Kidney (tissue), 14 donors: ENCODE results near the gene SKAP2. TPM values are rescaled to one million over a fixed set of nuclear protein-coding genes. Genes with fewer than 3 reads are reported as not detected.

ENCODE experiments used
- DNase-seq, 5 donors: peaks; one replicate each; pipeline ENCODE4 v3.0.0-alpha.2; 2013 to 2020
- FAIRE-seq: peaks from 2 replicates; lab custom pipeline; 2012; peaks lifted over from hg19 to GRCh38; lab: Jason Lieb, UNC
- H3K27ac ChIP-seq, 2 donors: one replicate each; pipeline ENCODE4 v1.7.0; 2013; ENCODE audit warnings: low read depth in 2 of 2, low read length in 2 of 2, inconsistent platforms in 1 of 2
- H3K27me3 ChIP-seq: one replicate; pipeline ENCODE4 v1.7.1; 2013; ENCODE audit warnings: low read length, inconsistent platforms; ENCODE audit not compliant: control insufficient read depth, insufficient read depth
- H3K36me3 ChIP-seq, 3 donors: one replicate each; pipeline versions ENCODE4 v1.7.0 to v1.7.1; 2013; ENCODE audit warnings: low read length in 3 of 3, control low read depth in 1 of 3, inconsistent platforms in 1 of 3; ENCODE audit not compliant: insufficient read depth in 3 of 3, control insufficient read depth in 2 of 3
- H3K4me1 ChIP-seq, 3 donors: one replicate each; pipeline versions ENCODE4 v1.7.0 to v1.7.1; 2013; ENCODE audit warnings: low read length in 3 of 3, inconsistent platforms in 1 of 3, low read depth in 1 of 3; ENCODE audit not compliant: control insufficient read depth in 2 of 3, insufficient read depth in 2 of 3
- H3K4me3 ChIP-seq, 3 donors: one replicate each; pipeline versions ENCODE4 v1.7.0 to v1.8.1; 2013; ENCODE audit warnings: low read length in 3 of 3, control low read depth in 1 of 3, inconsistent platforms in 1 of 3
- H3K9ac ChIP-seq, 3 donors: one replicate each; pipeline versions ENCODE4 v1.7.0 to v1.7.1; 2013; ENCODE audit warnings: low read length in 3 of 3, control low read depth in 1 of 3, inconsistent platforms in 1 of 3
- H3K9me3 ChIP-seq, 3 donors: one replicate each; pipeline versions ENCODE4 v1.7.0 to v1.7.1; 2013; ENCODE audit warnings: low read length in 3 of 3, control low read depth in 1 of 3, inconsistent platforms in 1 of 3; ENCODE audit not compliant: control insufficient read depth in 2 of 3, insufficient read depth in 1 of 3
- CTCF ChIP-seq: IDR thresholded peaks from 3 replicates; pipeline ENCODE4 v1.5.1; 2012; ENCODE audit warnings: mild to moderate bottlenecking, moderate library complexity, borderline replicate concordance; ENCODE audit not compliant: insufficient read depth; ENCODE audit errors: extremely low read depth
- intact Hi-C: fragments of 100-400 bp; cut with DNase I; formaldehyde crosslinking; loops from one replicate; pipeline ENCODE4 v1.11.1; 2022
- polyA plus RNA-seq: library from polyadenylated mRNA; stranded (reverse); fragments of 350-450 nt; fragmentation: Illumina TruSeq; extraction: RNeasy Lipid Tissue Mini Kit (QIAGEN cat#74804); gene quantifications from one replicate; pipeline ENCODE4 v1.2.3, GENCODE V29; 2014; ENCODE audit warnings: low read depth, low replicate concordance; ENCODE audit not compliant: insufficient read depth
- total RNA-seq: library from RNA; stranded (reverse); fragmentation: NEBNext Ultra II Directional; extraction: Animal tissue kit (Norgen Biotek cat#: 25700); gene quantifications from one replicate; pipeline ENCODE4 v1.2.1, GENCODE V29; 2021
- donor health status: control.
- donor health status: control.
- donor health status: control.
- donor health status: control.
- donor health status: control.
- donor health status: DM: yes; HTN: yes; CAD: no.
- donor health status: Normal renal cell carcinoma (clear cell type).

The SKAP2 gene
- total and polyA plus RNA-seq, 2 donors from 2014 or later, result 20.0 to 75.8 TPM

- no peaks in the 10 kb centered on the region for H3K9me3 ChIP-seq
- no peak overlapping the region for H3K9ac ChIP-seq
- TF ChIP-seq CTCF, result no peak
- H3K4me1 ChIP-seq, result no peaks in the 10 kb centered on the region
- H3K4me3 ChIP-seq, result no peak overlapping the region
- H3K27me3 ChIP-seq, result no peaks in the 10 kb centered on the region
- no peak for FAIRE-seq
- no peaks in the 10 kb centered on the region for H3K36me3 ChIP-seq
- intact Hi-C loops, result no loop called here
- no peak overlapping the region for H3K27ac ChIP-seq
- peak in 1 of 5 donors; percentile 66 for DNase-seq
Measured at GRCh38 chr7:26910221-26910620, 45.8 kb upstream of the SKAP2 start.

- no peaks in the 10 kb centered on the region for H3K27me3 ChIP-seq
- FAIRE-seq (no peak), DNase-seq (no peak)
- H3K27ac ChIP-seq, result no peak overlapping the region
- intact Hi-C loops, result no loop called here
- H3K4me1 ChIP-seq, result no peaks in the 10 kb centered on the region
- no peak overlapping the region for H3K9ac ChIP-seq
- H3K9me3 ChIP-seq, result no peaks in the 10 kb centered on the region
- H3K36me3 ChIP-seq, result no peaks in the 10 kb centered on the region
- TF ChIP-seq CTCF, result no peak
- H3K4me3 ChIP-seq, result no peak overlapping the region
Measured at GRCh38 chr7:26900251-26900650, 35.9 kb upstream of the SKAP2 start.

GRCh38 chr7:26899519-26899918 lies 35.1 kb upstream of the SKAP2 start:
- Histone ChIP-seq H3K4me3 (no peak overlapping the region), H3K27ac (no peak overlapping the region), H3K27me3 (no peaks in the 10 kb centered on the region), H3K36me3 (no peaks in the 10 kb centered on the region), H3K9me3 (no peaks in the 10 kb centered on the region), H3K9ac (no peak overlapping the region), H3K4me1 (no peaks in the 10 kb centered on the region)
- DNase-seq (no peak), FAIRE-seq (no peak)
- intact Hi-C loops, result no loop called here
- TF ChIP-seq CTCF, result no peak

GRCh38 chr7:26898891-26899290 lies 34.5 kb upstream of the SKAP2 start:
- Histone ChIP-seq H3K36me3 (no peaks in the 10 kb centered on the region), H3K27ac (no peak overlapping the region), H3K27me3 (no peaks in the 10 kb centered on the region), H3K4me3 (no peak overlapping the region), H3K9me3 (no peaks in the 10 kb centered on the region), H3K4me1 (no peaks in the 10 kb centered on the region), H3K9ac (no peak overlapping the region)
- no peak for TF ChIP-seq CTCF
- FAIRE-seq, result no peak
- intact Hi-C loops, result no loop called here
- DNase-seq, result no peak
